NCI-H1436 treated with DMSO at 0.1 percent for 48 hours (cell line): ENCODE measurements around the gene ZP3.
"Not testable (repeated sequence)": the region's sequence is repeated elsewhere in the genome, so short reads cannot be mapped to it uniquely, and the experiment has no call there.

Experiments
- DNase-seq: peaks from one replicate; lab custom pipeline; 2025; lab: John Stamatoyannopoulos, UW

ZP3 gene

DNA sequence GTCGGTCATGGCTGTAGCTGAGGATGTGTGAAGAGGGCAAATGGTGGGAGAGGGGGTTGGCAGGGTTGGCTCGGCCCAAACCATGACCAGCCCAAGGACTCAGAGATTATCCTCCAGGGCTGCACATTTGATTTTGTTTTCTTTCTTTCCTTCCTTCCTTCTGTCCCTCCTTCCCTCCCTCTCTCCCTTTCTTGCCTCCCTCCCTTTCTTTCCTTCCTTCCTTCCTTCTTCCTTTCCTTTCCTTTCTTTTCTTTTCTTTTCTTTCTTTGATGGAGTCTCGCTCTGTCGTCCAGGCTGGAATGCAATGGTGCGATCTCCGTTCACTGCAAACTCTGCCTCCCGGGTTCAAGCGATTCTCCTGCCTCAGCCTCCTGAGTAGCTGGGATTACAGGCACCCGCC lies 19.0 kb upstream of the ZP3 start:
- DNase-seq: no peak

DNA sequence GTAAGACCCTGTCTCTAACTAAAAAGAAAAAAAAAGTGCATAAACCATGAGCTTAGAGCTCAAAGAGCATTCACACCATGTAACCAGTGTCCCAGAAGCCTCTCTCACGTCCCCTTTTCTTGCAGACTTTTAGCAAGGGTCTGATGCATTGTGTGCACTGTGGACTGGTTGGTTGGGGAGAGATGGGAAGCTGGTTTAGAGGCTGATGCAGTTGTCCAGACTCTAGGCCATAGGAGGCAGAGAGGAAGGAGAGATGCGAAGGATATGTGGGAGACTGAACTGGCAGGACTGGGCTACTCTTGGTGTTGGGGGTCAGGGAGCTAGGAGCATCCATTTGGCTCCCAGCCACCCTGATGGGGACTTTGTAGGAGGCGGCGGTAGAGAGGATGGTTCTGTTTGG lies 17.0 kb upstream of the ZP3 start:
- no peak for DNase-seq

DNA sequence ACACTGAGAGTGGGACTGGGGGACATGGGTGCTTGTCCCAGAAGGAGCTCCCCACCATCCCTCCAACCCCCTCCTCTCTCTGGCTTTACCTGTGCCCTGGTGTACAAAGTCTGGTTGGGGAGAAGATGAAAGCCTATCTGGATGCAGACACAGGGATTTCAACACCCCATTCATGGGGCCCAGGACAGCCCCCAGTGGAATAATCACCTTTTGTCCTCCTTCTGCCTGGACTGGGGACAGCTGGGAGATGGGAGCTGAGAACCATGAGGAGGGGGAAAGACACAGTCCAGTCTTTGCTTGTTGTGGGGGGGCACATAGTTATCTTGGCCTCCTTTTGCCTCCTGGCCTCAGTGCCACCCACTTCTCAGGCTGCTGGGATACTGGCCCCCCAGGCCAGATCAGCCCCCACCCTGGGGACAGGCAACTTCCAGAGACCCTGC lies 16.6 kb upstream of the ZP3 start:
- no peak for DNase-seq

DNA sequence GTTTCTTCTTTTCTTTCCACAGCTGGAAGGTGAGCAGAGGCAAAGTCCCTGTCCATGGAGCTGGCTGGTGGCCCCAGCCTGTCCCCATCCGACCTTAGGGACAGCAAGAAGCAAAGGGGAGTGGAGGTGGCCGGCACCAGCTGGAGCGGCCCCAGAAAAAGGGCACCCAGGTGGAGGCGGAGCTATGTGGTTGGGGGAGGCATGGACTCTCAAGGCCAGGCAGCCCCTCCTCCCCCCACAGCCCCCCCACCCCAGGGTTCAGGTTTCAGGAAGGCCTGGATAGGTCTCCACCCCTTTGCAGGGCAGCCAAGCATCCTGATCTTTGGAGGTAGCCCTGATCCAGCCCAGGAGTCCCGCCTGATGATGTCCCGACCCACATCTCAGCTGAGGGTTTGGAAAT lies 15.2 kb upstream of the ZP3 start, which contains the start of gene SSC4D:
Gene SSC4D, minus strand, starts transcription at position 161 of the 400 bp plus-strand sequence. CDS start 5,258 bp downstream, outside the sequence.
- DNase-seq: no peak

GRCh38 chr7:76411626-76412025 lies 13.1 kb upstream of the ZP3 start:
- no peak for DNase-seq

DNA sequence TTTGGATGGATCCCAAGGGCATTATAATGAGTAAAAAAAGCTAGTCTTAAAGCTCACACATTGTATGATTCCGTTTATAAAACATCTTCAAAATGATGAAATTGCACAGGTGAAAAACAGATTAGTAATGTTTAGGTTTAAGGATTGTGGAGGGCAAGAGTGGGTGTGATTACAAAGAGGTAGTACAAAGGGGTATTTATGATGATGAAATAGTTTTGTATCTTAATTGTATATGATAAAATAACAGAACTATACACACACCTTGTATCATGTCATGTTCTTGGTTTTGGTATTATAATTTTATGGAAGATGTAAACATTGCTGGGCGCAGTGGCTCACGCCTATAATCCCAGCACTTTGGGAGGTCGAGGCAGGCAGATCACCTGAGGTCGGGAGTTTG lies 12.5 kb upstream of the ZP3 start:
- no peak for DNase-seq

DNA sequence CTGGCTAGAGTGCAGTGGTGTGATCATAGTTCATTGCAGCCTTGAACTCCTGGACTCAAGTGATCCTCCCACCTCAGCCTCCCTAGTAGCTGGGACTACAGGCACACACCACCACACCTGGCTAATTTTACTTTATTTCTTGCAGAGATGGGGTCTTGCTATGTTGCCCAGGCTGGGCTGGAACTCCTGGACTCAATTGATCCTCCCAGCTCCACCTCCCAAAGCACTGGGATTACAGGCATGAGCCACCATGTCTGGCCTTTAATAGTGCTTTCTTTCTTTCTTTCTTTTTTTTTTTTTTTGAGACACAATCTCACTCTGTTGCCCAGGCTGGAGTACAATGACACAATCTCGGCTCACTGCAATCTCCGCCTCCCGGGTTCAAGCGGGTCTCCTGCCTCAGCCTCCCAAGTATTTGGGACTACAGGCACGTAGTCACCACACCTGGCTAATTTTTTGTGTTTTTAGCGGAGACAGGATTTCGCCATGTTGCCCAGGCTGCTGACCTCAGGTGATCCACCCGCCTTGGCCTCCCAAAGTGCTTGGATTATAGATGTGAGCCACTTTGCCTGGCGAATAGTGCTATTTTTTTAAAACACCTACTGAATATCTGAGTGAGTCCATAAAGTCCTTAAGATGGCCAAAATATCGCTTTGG lies 7.0 kb upstream of the ZP3 start:
- DNase-seq: not testable (repeated sequence)

- not testable (repeated sequence) for DNase-seq
Observed at GRCh38 chr7:76421097-76421496, 3.7 kb upstream of the ZP3 start.

DNA sequence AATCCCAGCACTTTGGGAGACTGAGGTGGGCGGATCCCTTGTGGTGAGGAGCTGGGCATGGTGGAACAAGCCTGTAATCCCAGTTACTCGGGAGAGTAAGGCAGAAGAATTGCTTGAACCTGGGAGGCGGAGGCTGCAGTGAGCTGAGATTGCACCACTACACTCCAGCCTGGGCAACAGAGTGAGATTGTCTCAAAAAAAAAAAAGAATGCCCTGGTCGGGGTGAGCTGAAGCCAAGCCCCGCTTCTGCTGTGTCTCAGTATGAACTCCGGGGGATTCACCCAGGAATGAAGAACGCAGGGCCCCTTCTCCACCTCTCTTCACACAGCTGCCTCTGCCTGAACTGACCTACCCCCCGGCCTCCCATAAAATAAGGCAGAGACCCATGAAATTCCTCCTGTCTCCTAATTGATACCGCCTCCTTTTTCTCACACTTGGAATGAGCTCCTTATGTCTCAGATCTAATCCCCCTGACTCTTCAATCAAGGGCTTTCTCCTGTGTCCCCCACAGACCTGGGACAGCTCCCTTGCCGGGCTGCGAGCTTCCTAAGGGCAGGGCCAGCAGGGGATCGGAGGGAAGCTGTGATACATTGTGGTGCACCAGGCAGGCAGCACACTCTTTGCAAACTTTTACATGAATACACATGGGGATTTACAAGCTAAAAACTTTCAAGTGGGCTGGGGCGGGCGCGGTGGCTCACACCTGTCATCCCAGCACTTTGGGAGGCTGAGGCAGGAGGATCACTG lies 911 bp upstream of the ZP3 start:
- DNase-seq: no peak

- DNase-seq: no peak
Observed at GRCh38 chr7:76425156-76425555, 406 bp downstream of the ZP3 start.

DNA sequence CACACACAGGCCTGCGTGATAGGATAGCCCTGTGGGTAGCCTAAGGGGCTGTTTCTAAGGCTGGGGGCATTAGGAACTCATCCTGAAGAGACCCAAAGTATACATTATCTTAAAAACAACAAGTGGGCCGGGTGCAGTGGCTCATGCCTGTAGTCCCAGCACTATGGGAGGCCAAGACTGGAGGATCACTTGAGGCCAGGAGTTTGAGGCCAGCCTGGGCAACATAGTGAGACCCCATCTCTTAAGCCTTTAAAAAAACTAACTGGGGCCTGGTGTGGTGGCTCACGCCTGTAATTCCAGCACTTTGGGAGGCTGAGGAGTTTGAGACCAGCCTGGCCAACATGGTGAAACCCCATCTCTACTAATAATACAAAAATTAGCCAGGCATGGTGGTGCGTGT lies 808 bp downstream of the ZP3 start:
- not testable (repeated sequence) for DNase-seq

- no peak for DNase-seq
Observed at GRCh38 chr7:76426246-76426645, 1.5 kb downstream of the ZP3 start.

DNA sequence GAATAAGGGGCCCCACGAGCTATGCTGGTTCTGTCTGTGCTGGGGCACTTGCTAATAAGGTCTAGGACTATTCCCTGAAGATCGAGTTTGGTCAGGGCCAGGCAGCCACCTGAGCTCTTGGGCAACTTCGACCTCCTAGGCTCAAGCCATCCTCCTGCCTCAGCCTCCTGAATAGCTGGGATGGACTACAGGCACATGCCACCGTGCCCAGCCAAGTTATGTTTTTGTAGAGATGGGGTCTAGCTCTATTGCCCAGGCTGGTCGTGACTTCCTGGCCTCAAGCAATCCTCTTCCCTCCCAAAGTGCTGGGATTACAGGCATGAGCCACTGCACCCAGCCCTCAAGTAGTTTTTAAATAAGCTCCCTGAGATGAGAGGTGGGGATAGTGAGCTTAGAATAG lies 2.9 kb downstream of the ZP3 start:
- no peak for DNase-seq

DNA sequence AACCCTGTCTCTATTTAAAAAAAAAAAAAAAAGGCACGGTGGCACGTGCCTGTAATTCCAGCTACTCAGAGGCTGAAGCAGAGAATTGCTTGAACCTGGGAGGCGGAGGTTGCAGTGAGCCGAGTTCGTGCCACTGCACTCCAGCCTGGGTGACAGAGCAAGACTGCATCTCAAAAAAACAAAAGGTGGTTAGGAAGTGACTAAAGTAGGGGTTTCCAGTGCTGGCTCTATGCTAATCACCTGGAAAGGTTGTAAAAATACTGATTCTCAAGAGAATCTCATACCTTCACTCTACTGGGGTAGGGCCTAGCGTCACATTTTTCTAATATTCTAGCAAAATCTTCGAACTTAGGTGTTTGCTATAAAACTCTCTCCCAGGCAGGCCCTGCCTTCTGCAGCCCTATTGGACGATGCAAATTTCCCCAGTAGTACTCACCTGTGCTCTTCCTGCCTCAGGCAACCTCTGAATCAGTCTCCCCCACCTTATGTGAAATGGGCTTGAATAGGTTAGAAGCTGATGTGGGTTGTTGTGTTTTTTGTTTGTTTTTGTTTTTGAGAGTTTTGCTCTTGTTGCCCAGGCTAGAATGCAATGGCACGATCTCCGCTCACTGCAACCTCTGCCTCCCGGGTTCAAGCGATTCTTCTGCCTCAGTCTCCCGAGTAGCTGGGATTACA lies 3.5 kb downstream of the ZP3 start:
- no peak for DNase-seq

- DNase-seq: no peak
Observed at GRCh38 chr7:76428868-76429805, 4.4 kb downstream of the ZP3 start.

GRCh38 chr7:76430211-76430610 lies 5.5 kb downstream of the ZP3 start:
- DNase-seq: no peak

DNA sequence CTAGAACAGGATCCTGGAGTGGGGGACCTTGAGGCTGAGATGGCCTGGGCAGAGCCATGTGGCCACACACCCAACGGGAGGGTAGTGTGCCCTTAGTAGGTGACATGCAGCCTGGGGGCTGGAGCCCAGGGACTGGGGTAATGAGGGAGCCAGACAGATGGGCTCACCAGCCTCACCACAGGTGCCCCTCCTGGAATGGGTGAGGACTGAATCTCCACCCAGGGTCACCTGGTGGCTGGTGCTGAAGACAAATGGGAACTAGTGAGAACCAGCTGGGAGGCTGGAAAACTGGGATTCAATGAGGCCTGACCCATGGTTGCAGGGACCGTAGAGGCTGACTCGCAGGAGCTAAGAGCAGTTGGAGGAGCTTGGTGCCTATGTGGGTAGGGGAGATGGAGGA lies 6.1 kb downstream of the ZP3 start:
- DNase-seq: no peak

DNA sequence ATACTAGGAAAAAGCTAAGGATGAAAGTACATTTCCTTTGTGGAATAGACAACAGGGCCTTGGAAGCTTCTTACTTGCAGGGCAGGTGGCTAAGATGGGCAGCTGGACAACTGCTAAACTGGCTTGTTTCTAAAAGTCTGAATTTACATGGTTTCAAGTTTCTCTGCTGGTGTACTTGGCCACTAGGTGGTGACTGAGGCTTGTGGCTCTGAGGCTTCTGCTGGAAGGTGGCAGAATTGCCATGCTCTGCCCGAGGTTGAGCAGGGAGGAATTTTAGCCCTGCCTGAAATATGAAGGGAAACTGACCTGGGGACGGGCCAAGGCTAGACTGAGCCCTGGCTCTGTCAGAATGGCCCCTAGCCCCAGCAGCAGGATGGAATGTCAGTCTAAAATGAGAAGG lies 13.1 kb downstream of the ZP3 start:
- not testable (repeated sequence) for DNase-seq

DNA sequence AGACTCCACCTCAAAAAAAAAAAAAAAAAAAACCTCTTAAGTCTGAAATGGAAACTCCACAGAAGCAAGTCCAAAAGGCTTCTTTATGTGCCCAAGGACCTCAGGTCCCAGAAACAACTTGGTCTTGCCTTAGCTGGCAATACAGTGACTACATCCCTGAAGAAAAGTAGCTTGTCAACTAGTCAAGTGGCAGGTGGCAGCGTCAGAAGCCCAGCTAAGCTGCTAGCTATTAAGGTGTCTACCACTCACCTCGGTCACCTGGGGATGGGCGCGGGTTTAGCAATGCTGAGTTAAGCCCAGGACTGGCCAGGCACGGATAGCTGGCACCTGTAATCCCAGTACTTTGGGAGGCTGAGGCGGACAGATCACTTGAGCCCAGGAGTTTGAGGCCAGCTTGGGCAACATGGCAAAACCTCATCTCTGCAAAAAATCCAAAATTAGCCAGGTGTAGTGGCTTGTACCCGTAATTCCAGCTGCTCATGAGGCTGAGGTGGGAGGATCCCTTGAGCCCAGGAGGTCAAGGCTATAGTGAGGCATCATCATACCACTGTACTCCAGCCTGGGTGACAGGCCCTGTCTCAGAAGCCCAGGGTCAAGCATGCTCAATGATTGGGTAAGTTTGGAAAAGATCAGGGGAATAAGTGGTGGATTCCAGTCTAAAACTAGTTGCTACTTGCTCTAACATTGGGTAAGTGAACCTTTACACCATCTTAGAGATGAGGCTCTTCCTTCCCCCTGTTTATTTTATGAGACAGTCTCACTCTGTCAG lies 14.6 kb downstream of the ZP3 start:
- not testable (repeated sequence) for DNase-seq

DNA sequence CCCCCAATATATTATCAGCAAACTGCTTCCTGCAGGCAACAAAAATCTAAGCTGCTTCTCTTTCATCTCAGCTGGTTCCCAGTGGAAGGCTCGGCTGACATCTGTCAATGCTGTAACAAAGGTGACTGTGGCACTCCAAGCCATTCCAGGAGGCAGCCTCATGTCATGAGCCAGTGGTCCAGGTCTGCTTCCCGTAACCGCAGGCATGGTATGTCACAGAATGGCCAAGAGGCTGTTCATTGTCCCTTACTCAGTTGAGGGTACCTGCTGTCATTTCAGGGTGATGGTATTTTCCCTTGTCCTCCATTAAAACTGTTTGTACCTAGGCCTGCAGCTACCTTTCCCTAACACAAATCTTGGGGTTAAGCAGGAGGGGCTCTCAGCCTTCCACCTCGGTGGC lies 15.7 kb downstream of the ZP3 start:
- not testable (repeated sequence) for DNase-seq

GRCh38 chr7:76441792-76442191 lies 17.0 kb downstream of the ZP3 start:
- DNase-seq: not testable (repeated sequence)
